H1 (cell line): Measurements from ENCODE around the gene CYGB. TPM values are rescaled to one million over a fixed set of nuclear protein-coding genes. Genes with fewer than 3 reads are reported as not detected.

Source experiments
- CTCF ChIA-PET: fragments of 300-600 bp; sonication (Branson Sonifier 250); formaldehyde crosslinking; loops from one replicate; lab custom pipeline; 2021; ENCODE audit not compliant: partially characterized antibody; lab: Charles Lee
- POLR2A ChIA-PET: fragments of 300-600 bp; sonication (Branson Sonifier 250); formaldehyde crosslinking; loops from one replicate; lab custom pipeline; 2021; ENCODE audit warnings: inconsistent platforms; ENCODE audit not compliant: partially characterized antibody; lab: Charles Lee
- DNase-seq, 2 experiments: peaks; one replicate each; pipeline versions ENCODE4 v3.0.0 to v3.0.0-alpha.2; 2010 to 2022; ENCODE audit warnings: low spot score in 2 of 2, low read depth in 1 of 2, mixed read lengths in 1 of 2
- FAIRE-seq: peaks from 2 replicates; lab custom pipeline; 2011; peaks lifted over from hg19 to GRCh38; lab: Jason Lieb, UNC
- H2AFZ ChIP-seq: 2 replicates; pipeline ENCODE4 v1.8.1; 2012; ENCODE audit warnings: low read length, inconsistent platforms
- H2AK5ac ChIP-seq: 2 replicates; pipeline ENCODE4 v1.6.1; 2013; ENCODE audit warnings: low read depth, low read length
- H2BK120ac ChIP-seq: replicated peaks from 2 replicates; pipeline ENCODE3; 2013; ENCODE audit warnings: low read depth, low read length, inconsistent platforms
- H2BK12ac ChIP-seq: 2 replicates; pipeline ENCODE4 v1.6.1; 2013; ENCODE audit warnings: low read depth, low read length
- H2BK15ac ChIP-seq: 2 replicates; pipeline ENCODE4 v1.6.1; 2013; ENCODE audit warnings: low read length
- H2BK20ac ChIP-seq: 2 replicates; pipeline ENCODE4 v1.6.1; 2013; ENCODE audit warnings: low read length
- H2BK5ac ChIP-seq: 2 replicates; pipeline ENCODE4 v1.6.1; 2013; ENCODE audit warnings: low read depth, low read length
- H3K14ac ChIP-seq: 2 replicates; pipeline ENCODE4 v1.6.1; 2013; ENCODE audit warnings: inconsistent platforms; ENCODE audit not compliant: insufficient read length
- H3K18ac ChIP-seq: 2 replicates; pipeline ENCODE4 v1.6.1; 2013; ENCODE audit warnings: low read length; ENCODE audit errors: extremely low read depth
- H3K23ac ChIP-seq: 2 replicates; pipeline ENCODE4 v1.6.1; 2013; ENCODE audit warnings: inconsistent platforms; ENCODE audit not compliant: insufficient read length
- H3K23me2 ChIP-seq: 2 replicates; pipeline ENCODE4 v1.6.1; 2013; ENCODE audit warnings: low read depth, low read length
- H3K27ac ChIP-seq: 2 replicates; pipeline ENCODE4 v1.6.1; 2011; ENCODE audit warnings: low read depth, low read length, inconsistent platforms
- H3K27me3 ChIP-seq, 4 experiments: replicated peaks in 1 of 4; 1 replicate in 1 of 4; 2 replicates in 3 of 4; pipeline versions ENCODE4 v1.6.1 to v1.8.1; 2011 to 2013; ENCODE audit warnings: low read length in 3 of 4, mild to moderate bottlenecking in 3 of 4, inconsistent platforms in 2 of 4, mixed read lengths in 2 of 4, moderate library complexity in 1 of 4; ENCODE audit not compliant: control insufficient read depth in 3 of 4, insufficient read depth in 3 of 4; ENCODE audit errors: extremely low read depth in 1 of 4
- H3K36me3 ChIP-seq, 4 experiments: 2 replicates each; pipeline versions ENCODE4 v1.6.1 to v1.8.1; 2011 to 2013; ENCODE audit warnings: mild to moderate bottlenecking in 4 of 4, low read length in 3 of 4, moderate library complexity in 2 of 4, control low read depth in 1 of 4, inconsistent platforms in 1 of 4; ENCODE audit not compliant: insufficient read depth in 4 of 4, control insufficient read depth in 2 of 4
- H3K4ac ChIP-seq: replicated peaks from 2 replicates; pipeline ENCODE3; 2013; ENCODE audit warnings: low read length, low read depth, mixed read lengths, inconsistent platforms; ENCODE audit not compliant: insufficient read length
- H3K4me1 ChIP-seq, 4 experiments: replicated peaks in 1 of 4; 1 replicate in 1 of 4; 2 replicates in 3 of 4; pipeline versions ENCODE4 v1.6.1 to v1.8.1; 2011 to 2013; ENCODE audit warnings: low read length in 3 of 4, inconsistent platforms in 2 of 4, mixed read lengths in 1 of 4; ENCODE audit not compliant: insufficient read depth in 4 of 4, control insufficient read depth in 3 of 4
- H3K4me2 ChIP-seq, 2 experiments: 2 replicates each; pipeline versions ENCODE4 v1.6.1 to v1.8.1; 2011 to 2013; ENCODE audit warnings: low read depth in 2 of 2, low read length in 2 of 2, control low read depth in 1 of 2, inconsistent platforms in 1 of 2, mild to moderate bottlenecking in 1 of 2; ENCODE audit not compliant: insufficient read depth in 1 of 2
- H3K4me3 ChIP-seq, 4 experiments: fragments of 200-600, 300-600 bp in 1 of 4; sonication (generic), shearing (Covaris generic), sonication (Bioruptor Twin) in 1 of 4; 2 replicates each; pipeline versions ENCODE4 v1.5.1 to v1.8.1; 2011 to 2016; ENCODE audit warnings: low read length in 4 of 4, low read depth in 3 of 4, control low read depth in 2 of 4, inconsistent platforms in 2 of 4, mild to moderate bottlenecking in 2 of 4, mixed read lengths in 1 of 4, moderate library complexity in 1 of 4; ENCODE audit not compliant: insufficient read depth in 2 of 4; ENCODE audit errors: extremely low read depth in 1 of 4
- H3K56ac ChIP-seq: replicated peaks from 2 replicates; pipeline ENCODE3; 2013; ENCODE audit warnings: low read depth, mild to moderate bottlenecking, mixed read lengths, low read length, inconsistent platforms; ENCODE audit not compliant: insufficient read length
- H3K79me1 ChIP-seq: 2 replicates; pipeline ENCODE4 v1.6.1; 2013; ENCODE audit warnings: low read depth, low read length, control low read depth
- H3K79me2 ChIP-seq, 2 experiments: 2 replicates each; pipeline versions ENCODE4 v1.6.1 to v1.8.1; 2012 to 2013; ENCODE audit warnings: low read length in 2 of 2, mild to moderate bottlenecking in 2 of 2, inconsistent platforms in 1 of 2; ENCODE audit not compliant: insufficient read depth in 2 of 2, control insufficient read depth in 1 of 2
- H3K9ac ChIP-seq, 4 experiments: replicated peaks in 1 of 4; 1 replicate in 1 of 4; 2 replicates in 3 of 4; pipeline versions ENCODE4 v1.6.1 to v1.8.1; 2011 to 2013; ENCODE audit warnings: low read depth in 3 of 4, low read length in 3 of 4, control low read depth in 2 of 4, mild to moderate bottlenecking in 2 of 4, moderate library complexity in 2 of 4, inconsistent platforms in 1 of 4; ENCODE audit errors: extremely low read depth in 1 of 4
- H3K9me3 ChIP-seq, 2 experiments: 2 replicates each; pipeline versions ENCODE4 v1.6.1 to v1.8.1; 2012 to 2013; ENCODE audit warnings: mild to moderate bottlenecking in 2 of 2, moderate library complexity in 2 of 2, control low read depth in 1 of 2, inconsistent platforms in 1 of 2, low read depth in 1 of 2, low read length in 1 of 2, mixed read lengths in 1 of 2; ENCODE audit not compliant: insufficient read depth in 2 of 2
- H4K20me1 ChIP-seq, 2 experiments: replicated peaks in 1 of 2; 2 replicates each; pipeline versions ENCODE3 to v1.8.1; 2011 to 2013; ENCODE audit warnings: inconsistent platforms in 2 of 2, low read length in 2 of 2, mild to moderate bottlenecking in 1 of 2; ENCODE audit not compliant: insufficient read depth in 2 of 2, control insufficient read depth in 1 of 2
- H4K5ac ChIP-seq: 2 replicates; pipeline ENCODE4 v1.6.1; 2013; ENCODE audit warnings: low read length, low read depth, mixed read lengths, inconsistent platforms; ENCODE audit not compliant: insufficient read length
- H4K8ac ChIP-seq: 2 replicates; pipeline ENCODE4 v1.8.0; 2013; ENCODE audit warnings: mild to moderate bottlenecking, moderate library complexity, low read length, inconsistent platforms; ENCODE audit not compliant: insufficient read depth; ENCODE audit errors: extremely low read depth
- H4K91ac ChIP-seq: replicated peaks from 2 replicates; pipeline ENCODE3; 2013; ENCODE audit warnings: low read length, mixed read lengths, inconsistent platforms; ENCODE audit not compliant: insufficient read length
- CEBPB ChIP-seq: IDR thresholded peaks from 2 replicates; pipeline ENCODE4 v1.6.1; 2012; ENCODE audit warnings: low read depth, low read length
- CHD2 ChIP-seq: IDR thresholded peaks from 2 replicates; pipeline ENCODE4 v1.6.1; 2012; ENCODE audit warnings: low read length, improper control_type of control experiment
- NANOG ChIP-seq: IDR thresholded peaks from 2 replicates; pipeline ENCODE4 v1.6.1; 2011; ENCODE audit warnings: low read length, low read depth, mild to moderate bottlenecking, inconsistent platforms; ENCODE audit not compliant: insufficient read depth, poor library complexity, severe bottlenecking
- POLR2AphosphoS5 ChIP-seq: IDR thresholded peaks from 2 replicates; pipeline ENCODE4 v1.6.1; 2011; ENCODE audit warnings: low read depth, low read length
- SP4 ChIP-seq: IDR thresholded peaks from 2 replicates; pipeline ENCODE4 v1.6.1; 2012; ENCODE audit warnings: low read length, inconsistent platforms
- WGBS, 2 experiments: shearing (Covaris generic) in 1 of 2; methylation state at CpG; one replicate each; pipeline versions ENCODE4 v1.1.6 to v1.1.7; 2013 to 2015; ENCODE audit warnings: low lambda C conversion rate in 2 of 2, mixed read lengths in 2 of 2, inconsistent platforms in 1 of 2, low coverage in 1 of 2, missing lambda C conversion rate in 1 of 2; ENCODE audit not compliant: insufficient replicate concordance in 2 of 2, insufficient coverage in 1 of 2, insufficient read length in 1 of 2; ENCODE audit errors: extremely low coverage in 1 of 2, missing lambda C conversion rate in 1 of 2; 5-methylcytosine and 5-hydroxymethylcytosine counted together
- polyA plus RNA-seq, 7 experiments: library from polyadenylated mRNA; depleted of rRNA in 3 of 7; stranded (reverse) in 5 of 7; unstranded in 2 of 7; fragments of >200 nt in 5 of 7; fragments of 200-250 nt in 2 of 7; gene quantifications; 1 replicate in 5 of 7; 2 replicates in 1 of 7; 4 replicates in 1 of 7; pipeline versions ENCODE4 v1.2.1 to v1.2.3, GENCODE V29; 2011 to 2013; ENCODE audit warnings: missing spikeins in 2 of 7, mixed read lengths in 2 of 7
- total RNA-seq: library from RNA; stranded (reverse); fragmentation: NEBNext Ultra II Directional; extraction: Animal tissue kit (Norgen Biotek cat#: 25700); gene quantifications from 2 replicates; pipeline ENCODE4 v1.2.1, GENCODE V29; 2021
- TF ChIP-seq, protein P1 (sequence below), 3 experiments: IDR thresholded peaks; 1 replicate in 2 of 3; 2 replicates in 1 of 3; pipeline versions ENCODE4 v1.5.1 to v1.6.1; 2011; ENCODE audit warnings: low read length in 3 of 3, mild to moderate bottlenecking in 3 of 3, inconsistent platforms in 2 of 3, low read depth in 1 of 3, moderate library complexity in 1 of 3; ENCODE audit not compliant: insufficient read depth in 1 of 3; ENCODE audit errors: control extremely low read depth in 1 of 3

The CYGB gene
- total and polyA plus RNA-seq, 2 of the 8 experiments (the other 6 are each of a cell fraction or from before 2014, with no cell fraction given) = 2.7 to 3.7 TPM

DNA sequence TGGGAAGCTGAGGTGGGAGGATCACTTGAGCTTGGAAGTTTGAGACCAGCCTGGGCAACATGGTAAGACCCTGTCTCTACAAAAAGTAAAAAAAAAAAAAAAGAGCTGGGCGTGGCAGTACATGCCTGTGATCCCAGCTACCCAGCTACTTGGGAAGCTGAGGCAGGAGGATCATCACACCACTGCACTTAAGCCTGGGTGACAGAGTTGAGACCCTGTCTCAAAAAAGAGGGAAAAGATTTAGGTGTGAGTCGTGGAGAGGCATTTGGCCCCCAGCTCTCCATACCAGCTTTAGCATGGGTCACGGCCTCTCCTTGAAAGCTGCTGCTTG lies 29.1 kb upstream of the CYGB start:
- no peak overlapping the region for H3K14ac ChIP-seq
- no peaks in the 10 kb centered on the region; the same call in 1 of the 2 replicates for H3K23me2 ChIP-seq
- H3K4me3 ChIP-seq = no peak overlapping the region
- H4K20me1 ChIP-seq = peaks cover 28 to 33% of the 10 kb centered on the region in 2 experiments
- no peak for TF ChIP-seq CEBPB
- TF ChIP-seq NANOG = no peak
- no peak for TF ChIP-seq CHD2
- TF ChIP-seq SP4 = no peak
- TF ChIP-seq, protein P1, sequence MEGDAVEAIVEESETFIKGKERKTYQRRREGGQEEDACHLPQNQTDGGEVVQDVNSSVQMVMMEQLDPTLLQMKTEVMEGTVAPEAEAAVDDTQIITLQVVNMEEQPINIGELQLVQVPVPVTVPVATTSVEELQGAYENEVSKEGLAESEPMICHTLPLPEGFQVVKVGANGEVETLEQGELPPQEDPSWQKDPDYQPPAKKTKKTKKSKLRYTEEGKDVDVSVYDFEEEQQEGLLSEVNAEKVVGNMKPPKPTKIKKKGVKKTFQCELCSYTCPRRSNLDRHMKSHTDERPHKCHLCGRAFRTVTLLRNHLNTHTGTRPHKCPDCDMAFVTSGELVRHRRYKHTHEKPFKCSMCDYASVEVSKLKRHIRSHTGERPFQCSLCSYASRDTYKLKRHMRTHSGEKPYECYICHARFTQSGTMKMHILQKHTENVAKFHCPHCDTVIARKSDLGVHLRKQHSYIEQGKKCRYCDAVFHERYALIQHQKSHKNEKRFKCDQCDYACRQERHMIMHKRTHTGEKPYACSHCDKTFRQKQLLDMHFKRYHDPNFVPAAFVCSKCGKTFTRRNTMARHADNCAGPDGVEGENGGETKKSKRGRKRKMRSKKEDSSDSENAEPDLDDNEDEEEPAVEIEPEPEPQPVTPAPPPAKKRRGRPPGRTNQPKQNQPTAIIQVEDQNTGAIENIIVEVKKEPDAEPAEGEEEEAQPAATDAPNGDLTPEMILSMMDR (IDR thresholded peaks at IDR 0.05; ENCODE audit: control extremely low read depth in 1 of 3, insufficient read depth in 1 of 3, low read depth in 1 of 3, low read length in 3 of 3) = no peak
- no peak; the same call in 1 of the 2 replicates for TF ChIP-seq POLR2AphosphoS5
- WGBS, 2 experiments = 82% methylated on average over 2 of the region's 3 CpGs; no CpG with 5 or more reads in 1 of the 2 experiments
- H2BK5ac ChIP-seq = no peak overlapping the region
- FAIRE-seq = no peak
- H3K4me1 ChIP-seq = peaks cover 0 to 21% (median 5%) of the 10 kb centered on the region in 4 experiments; a peak in 6 of 7 replicates
- no peak overlapping the region for H4K91ac ChIP-seq
- H2BK120ac ChIP-seq = no peak overlapping the region
- H3K23ac ChIP-seq = no peak overlapping the region
- ChIA-PET CTCF (interaction anchor here (0.8 to 9.3 kb wide), 19 partner anchors 9 to 705 kb away, joined by 3 to 71 read pairs (median 4); no protein-coding TSS in a partner anchor), POLR2A (interaction anchor here (0.6 to 7.7 kb wide), 25 partner anchors 8 to 143 kb away, joined by 3 to 133 read pairs (median 4); partner anchors contain the start of genes PRCD and ST6GALNAC2)
- H2BK15ac ChIP-seq = no peak overlapping the region
- no peak overlapping the region for H3K4ac ChIP-seq
- peaks cover 17 to 44% (median 31%) of the 10 kb centered on the region in 4 experiments for H3K36me3 ChIP-seq
- H3K4me2 ChIP-seq = no peak overlapping the region
- no peaks in the 10 kb centered on the region; a peak in 1 of 7 replicates for H3K27me3 ChIP-seq
- H3K79me2 ChIP-seq = peaks cover 0 to 13% of the 10 kb centered on the region in 2 experiments; a peak in 2 of 4 replicates
- H3K9me3 ChIP-seq = no peaks in the 10 kb centered on the region
- no peak overlapping the region for H3K9ac ChIP-seq
- no peak overlapping the region for H3K56ac ChIP-seq
- DNase-seq = no peak
- H4K8ac ChIP-seq = no peak overlapping the region
- H3K18ac ChIP-seq = no peak overlapping the region
- no peak overlapping the region for H2BK20ac ChIP-seq
- no peak overlapping the region for H2AK5ac ChIP-seq
- no peak overlapping the region for H2AFZ ChIP-seq
- no peak overlapping the region for H2BK12ac ChIP-seq
- H3K79me1 ChIP-seq = peaks cover 6% of the 10 kb centered on the region
- H3K27ac ChIP-seq = no peak overlapping the region
- no peak overlapping the region for H4K5ac ChIP-seq
